GM12872 (cell line): ENCODE measurements around the gene PELI1.

Source experiments
- TF ChIP-seq, protein P1 (sequence below): IDR thresholded peaks from 3 replicates; pipeline ENCODE4 v1.5.1; 2011; ENCODE audit warnings: low read depth, mild to moderate bottlenecking, low read length, moderate library complexity; ENCODE audit not compliant: insufficient read depth

PELI1 gene

DNA sequence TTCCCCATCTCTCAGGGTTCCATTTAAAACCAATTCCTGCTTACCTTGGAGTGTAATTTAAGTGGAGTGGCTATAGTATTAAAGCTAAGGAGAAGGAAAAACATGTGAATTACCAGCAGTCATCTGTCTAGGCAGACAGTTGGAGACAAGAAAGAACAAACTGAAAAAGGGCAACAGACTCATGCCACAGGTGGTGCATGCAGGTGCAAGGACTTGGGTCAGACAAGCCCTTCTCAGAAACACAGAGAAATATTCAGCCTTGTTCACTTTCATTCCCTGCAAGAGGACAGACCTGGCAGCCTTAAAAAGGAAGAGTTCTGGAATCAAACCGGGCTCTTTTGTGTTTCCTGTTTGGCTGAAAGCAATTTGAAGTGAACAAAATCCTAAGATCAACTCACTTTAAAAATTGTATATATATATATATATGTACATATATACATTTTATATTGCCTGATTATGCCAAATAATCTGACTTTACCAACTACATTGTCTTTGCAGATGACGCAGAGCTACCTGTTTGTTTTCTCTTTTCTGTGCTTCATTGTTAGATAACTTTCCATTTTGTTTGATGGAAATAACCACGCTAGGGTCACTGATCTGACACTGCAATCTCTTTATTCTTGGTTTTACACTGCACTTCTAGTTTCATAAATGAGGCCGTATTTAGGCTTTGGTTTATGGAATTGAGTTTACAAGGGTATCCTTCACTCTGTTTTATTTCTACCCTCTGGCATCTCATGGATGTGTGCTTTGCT, 89.9 kb downstream of the PELI1 start:
- TF ChIP-seq, protein P1, sequence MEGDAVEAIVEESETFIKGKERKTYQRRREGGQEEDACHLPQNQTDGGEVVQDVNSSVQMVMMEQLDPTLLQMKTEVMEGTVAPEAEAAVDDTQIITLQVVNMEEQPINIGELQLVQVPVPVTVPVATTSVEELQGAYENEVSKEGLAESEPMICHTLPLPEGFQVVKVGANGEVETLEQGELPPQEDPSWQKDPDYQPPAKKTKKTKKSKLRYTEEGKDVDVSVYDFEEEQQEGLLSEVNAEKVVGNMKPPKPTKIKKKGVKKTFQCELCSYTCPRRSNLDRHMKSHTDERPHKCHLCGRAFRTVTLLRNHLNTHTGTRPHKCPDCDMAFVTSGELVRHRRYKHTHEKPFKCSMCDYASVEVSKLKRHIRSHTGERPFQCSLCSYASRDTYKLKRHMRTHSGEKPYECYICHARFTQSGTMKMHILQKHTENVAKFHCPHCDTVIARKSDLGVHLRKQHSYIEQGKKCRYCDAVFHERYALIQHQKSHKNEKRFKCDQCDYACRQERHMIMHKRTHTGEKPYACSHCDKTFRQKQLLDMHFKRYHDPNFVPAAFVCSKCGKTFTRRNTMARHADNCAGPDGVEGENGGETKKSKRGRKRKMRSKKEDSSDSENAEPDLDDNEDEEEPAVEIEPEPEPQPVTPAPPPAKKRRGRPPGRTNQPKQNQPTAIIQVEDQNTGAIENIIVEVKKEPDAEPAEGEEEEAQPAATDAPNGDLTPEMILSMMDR = 0 out of 3 replicates have a peak, but pooled peaks have one; percentile 2

DNA sequence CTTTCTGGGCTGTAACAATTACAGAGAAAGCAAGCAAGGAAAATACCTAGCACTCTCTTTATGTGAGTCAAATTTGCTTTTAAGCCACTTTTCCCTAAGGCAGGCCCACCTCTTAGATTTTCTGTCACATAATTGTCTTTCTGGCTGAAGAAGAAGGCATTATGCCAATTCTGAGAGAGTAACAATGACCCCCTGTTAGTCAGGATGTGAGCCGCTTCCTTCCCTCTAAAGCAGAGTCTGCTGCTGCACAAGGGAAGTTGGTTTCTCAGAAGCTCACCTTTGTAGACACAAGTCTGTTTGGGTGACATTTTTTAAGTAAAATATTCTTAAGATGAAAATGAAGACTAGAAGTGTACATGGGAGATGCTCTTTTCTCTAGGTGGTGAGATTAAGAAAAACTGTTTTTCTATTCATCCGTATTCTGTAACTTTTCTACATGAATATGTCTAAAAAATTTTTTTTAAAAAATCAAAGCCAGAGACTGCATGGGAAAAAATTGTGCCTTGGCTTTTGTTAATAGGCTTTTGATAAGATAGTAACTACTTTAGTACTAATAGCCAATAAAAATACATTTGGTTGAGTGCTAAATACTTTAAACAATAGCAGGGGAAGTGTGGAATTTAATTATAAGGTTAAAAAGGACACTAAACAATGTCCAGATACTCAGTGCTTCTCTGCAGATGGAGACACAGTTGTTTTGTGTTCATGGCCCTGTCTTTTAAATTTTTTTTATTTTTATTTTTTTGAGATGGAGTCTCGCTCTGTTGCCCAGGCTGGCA, 91.6 kb downstream of the PELI1 start:
- TF ChIP-seq, protein P1 = no peak

DNA sequence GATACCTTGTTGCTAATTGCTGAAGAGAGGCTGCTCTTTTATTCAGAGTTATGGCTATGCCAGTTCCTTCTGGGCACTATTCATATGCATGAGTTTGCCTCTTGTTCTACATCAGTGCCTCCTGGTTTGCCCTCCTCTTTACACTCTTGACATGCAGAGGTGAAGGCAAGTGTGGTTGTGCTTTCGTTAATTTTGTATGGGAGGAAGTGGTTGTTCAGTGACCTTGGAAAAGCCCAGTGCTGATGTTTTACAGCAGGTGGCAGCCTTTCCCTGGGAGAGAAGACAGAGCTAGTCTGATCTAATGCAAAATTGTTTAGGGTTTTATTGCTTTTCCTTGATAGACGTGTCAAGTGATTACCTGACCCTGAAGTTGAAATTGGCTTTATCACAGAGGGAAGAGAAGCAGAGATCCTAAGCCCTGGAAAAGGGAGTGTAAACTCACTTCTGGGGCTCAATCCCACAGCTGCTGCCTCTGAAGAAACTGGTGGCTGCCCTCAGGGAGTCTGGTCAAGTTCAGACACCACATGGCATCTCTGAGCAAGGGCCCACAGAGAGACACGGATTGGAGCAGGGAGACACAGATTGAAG, 94.5 kb downstream of the PELI1 start:
- TF ChIP-seq, protein P1 = peak; percentile 88

DNA sequence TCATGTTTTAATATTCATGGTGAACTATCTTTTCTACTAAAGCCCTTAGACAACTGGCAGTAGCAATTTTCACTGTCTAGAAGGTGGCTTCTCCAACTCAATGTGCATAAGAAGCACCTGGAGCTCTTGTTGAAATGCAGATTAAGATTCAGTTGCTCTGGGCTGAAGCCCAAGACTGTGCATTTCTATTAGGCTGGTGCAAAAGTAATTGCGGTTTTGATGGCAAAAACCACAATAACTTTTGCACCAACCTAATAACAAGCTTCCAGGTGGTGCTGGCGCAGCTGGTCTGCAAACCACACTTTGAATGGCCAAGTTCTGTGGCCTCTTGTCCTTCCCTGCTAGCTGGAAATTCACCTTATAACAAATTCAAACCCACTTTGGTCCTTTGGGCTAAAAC, 98.3 kb downstream of the PELI1 start:
- TF ChIP-seq, protein P1 = no peak
